ENCODE data around the gene ITGBL1.

GRCh38 chr13:101649488-101650126, 197.1 kb downstream of the ITGBL1 start:
- TF ChIP-seq TCF7L2 (IDR thresholded peaks at IDR 0.05; ENCODE audit: low read depth, low read length) (no peak), BRCA1 (CRISPR knock-in tag; IDR thresholded peaks at IDR 0.05) (no peak), TGIF2 (CRISPR knock-in tag; IDR thresholded peaks at IDR 0.05) (no peak), CTCF (CRISPR knock-in tag; IDR thresholded peaks at IDR 0.05) (no peak), REST (IDR thresholded peaks at IDR 0.05; ENCODE audit: borderline replicate concordance in 1 of 2, low read depth in 1 of 2, low read length in 2 of 2) (no peak), SRY (CRISPR knock-in tag; IDR thresholded peaks at IDR 0.05) (no peak), CBX5 (CRISPR knock-in tag; IDR thresholded peaks at IDR 0.05; ENCODE audit: borderline replicate concordance) (no peak), ZBTB49 (CRISPR knock-in tag; IDR thresholded peaks at IDR 0.05; ENCODE audit: borderline replicate concordance) (no peak), IRX3 (CRISPR knock-in tag; IDR thresholded peaks at IDR 0.05; ENCODE audit: borderline replicate concordance, low read depth) (no peak), TAF1 (CRISPR knock-in tag; IDR thresholded peaks at IDR 0.05) (no peak), STAG1 (CRISPR knock-in tag; IDR thresholded peaks at IDR 0.05) (no peak)

All from HepG2 (cell line).